ENCODE results near the gene CNTN1. TPM values are rescaled to one million over a fixed set of nuclear protein-coding genes. Genes with fewer than 3 reads are reported as not detected.

Gene CNTN1
- total and polyA plus RNA-seq, 3 donors from 2014 or later = 12.0 to 24.1 (median 21.7) TPM

DNA sequence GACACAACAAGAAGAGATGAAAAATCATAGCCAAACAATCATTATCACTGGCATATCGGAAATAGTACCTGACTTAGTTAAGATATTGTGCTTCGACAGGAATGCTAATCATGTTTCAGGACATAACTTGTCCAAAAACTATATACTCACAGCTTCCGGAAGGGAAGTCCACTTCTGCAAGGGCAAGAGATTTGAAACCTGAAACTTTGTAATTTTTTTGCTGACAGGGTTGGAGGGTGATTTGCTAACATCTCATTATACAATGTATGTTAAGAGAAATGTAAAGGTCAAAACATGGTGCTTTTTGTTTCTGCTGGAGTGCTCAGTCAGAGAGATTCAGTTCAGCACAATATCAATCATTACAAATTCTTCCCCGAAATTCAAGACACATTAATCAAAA lies 200.3 kb downstream of the CNTN1 start:
- Histone ChIP-seq H3K27ac (no peak overlapping the region), H3K4me1 (no peaks in the 10 kb centered on the region), H3K36me3 (ENCODE audit: low read depth, missing control alignments) (no peaks in the 10 kb centered on the region), H3K4me3 (no peak overlapping the region), H3K27me3 (no peaks in the 10 kb centered on the region), H3K9me3 (no peaks in the 10 kb centered on the region)
- TF ChIP-seq, protein P1, sequence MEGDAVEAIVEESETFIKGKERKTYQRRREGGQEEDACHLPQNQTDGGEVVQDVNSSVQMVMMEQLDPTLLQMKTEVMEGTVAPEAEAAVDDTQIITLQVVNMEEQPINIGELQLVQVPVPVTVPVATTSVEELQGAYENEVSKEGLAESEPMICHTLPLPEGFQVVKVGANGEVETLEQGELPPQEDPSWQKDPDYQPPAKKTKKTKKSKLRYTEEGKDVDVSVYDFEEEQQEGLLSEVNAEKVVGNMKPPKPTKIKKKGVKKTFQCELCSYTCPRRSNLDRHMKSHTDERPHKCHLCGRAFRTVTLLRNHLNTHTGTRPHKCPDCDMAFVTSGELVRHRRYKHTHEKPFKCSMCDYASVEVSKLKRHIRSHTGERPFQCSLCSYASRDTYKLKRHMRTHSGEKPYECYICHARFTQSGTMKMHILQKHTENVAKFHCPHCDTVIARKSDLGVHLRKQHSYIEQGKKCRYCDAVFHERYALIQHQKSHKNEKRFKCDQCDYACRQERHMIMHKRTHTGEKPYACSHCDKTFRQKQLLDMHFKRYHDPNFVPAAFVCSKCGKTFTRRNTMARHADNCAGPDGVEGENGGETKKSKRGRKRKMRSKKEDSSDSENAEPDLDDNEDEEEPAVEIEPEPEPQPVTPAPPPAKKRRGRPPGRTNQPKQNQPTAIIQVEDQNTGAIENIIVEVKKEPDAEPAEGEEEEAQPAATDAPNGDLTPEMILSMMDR (IDR thresholded peaks at IDR 0.05) = no peak
- no peak for TF ChIP-seq POLR2A (IDR thresholded peaks at IDR 0.05)
- DNase-seq = no peak
- intact Hi-C loops (cut with DNase I; ENCODE audit: low total_unique reads) = no loop called here
- WGBS, 2 donors = 46 to 60% methylated on average over 4 of the region's 4 CpGs

DNA sequence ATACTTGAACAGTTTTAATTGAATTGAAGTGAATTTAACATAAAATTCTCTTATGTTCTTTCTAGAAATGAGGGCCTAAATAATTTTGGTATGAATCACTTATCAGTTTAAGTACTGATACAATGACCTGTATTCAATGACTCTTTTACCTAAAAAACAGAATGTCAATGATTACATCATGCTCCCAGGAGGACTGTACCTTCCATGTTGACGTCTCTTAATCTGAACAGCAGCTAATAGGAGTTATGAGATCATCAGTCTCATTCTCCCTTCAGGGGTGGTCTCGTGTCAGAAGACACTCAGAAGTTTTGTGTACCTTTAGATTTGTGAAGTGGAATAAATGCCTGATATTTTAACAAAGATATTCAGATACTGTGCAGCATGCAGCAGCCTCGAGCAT lies 206.3 kb downstream of the CNTN1 start:
- Histone ChIP-seq H3K27me3 (no peaks in the 10 kb centered on the region), H3K9me3 (no peaks in the 10 kb centered on the region), H3K4me1 (peaks cover 4% of the 10 kb centered on the region), H3K36me3 (ENCODE audit: low read depth, missing control alignments) (no peaks in the 10 kb centered on the region), H3K27ac (no peak overlapping the region), H3K4me3 (no peak overlapping the region)
- intact Hi-C loops (cut with DNase I; ENCODE audit: low total_unique reads) = no loop called here
- DNase-seq = no peak
- TF ChIP-seq, protein P1 (IDR thresholded peaks at IDR 0.05) = no peak
- no peak for TF ChIP-seq POLR2A (IDR thresholded peaks at IDR 0.05)
- 90 to 97% methylated on average over 3 of the region's 3 CpGs for WGBS, 2 donors

DNA sequence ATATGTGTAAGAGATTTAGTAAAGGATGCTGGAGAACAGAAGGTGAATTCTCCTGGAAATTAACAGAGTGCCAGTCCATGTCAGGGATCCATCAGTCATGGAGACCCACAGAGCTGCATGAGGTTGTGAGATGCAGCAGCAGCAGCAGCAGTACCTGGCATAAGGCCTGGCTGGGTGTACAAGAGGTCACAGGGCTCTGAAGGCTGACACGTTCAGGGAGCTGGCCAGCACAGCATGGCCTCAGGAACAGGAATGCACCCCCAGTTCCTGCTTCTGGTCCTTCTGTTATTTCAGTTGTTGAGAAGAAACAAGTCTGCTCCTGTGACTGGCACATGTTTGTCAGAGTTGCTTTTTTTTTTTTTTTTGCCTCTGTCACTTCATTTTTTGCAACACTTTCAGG lies 210.8 kb downstream of the CNTN1 start:
- Histone ChIP-seq H3K4me3 (no peak overlapping the region), H3K9me3 (no peaks in the 10 kb centered on the region), H3K27ac (no peak overlapping the region), H3K36me3 (ENCODE audit: low read depth, missing control alignments) (no peaks in the 10 kb centered on the region), H3K4me1 (peaks cover 4% of the 10 kb centered on the region), H3K27me3 (no peaks in the 10 kb centered on the region)
- 25 to 33% methylated on average over 1 of the region's 1 CpG for WGBS, 2 donors
- DNase-seq = no peak
- intact Hi-C loops (cut with DNase I; ENCODE audit: low total_unique reads) = no loop called here
- TF ChIP-seq POLR2A (IDR thresholded peaks at IDR 0.05) = no peak
- TF ChIP-seq, protein P1 (IDR thresholded peaks at IDR 0.05) = no peak

DNA sequence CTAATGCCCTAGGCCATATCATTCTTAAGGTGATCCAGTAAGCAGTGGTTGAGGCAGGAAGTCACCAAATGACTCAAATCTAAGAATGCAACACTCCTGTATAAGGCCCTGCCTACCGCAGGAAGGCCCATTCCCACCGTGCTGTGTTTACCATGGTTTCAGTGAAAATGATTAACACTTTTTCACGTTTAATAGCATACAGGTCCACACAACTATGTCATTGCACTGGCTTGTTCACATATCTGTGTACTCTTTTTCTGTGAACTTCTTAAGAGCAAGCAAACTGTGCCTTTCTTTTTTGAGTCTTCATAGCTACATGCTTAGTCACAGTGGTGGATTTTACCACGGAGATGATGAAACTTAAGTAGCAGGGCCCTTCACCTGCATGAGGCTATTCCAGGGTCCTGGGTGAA lies 214.9 kb downstream of the CNTN1 start:
- Histone ChIP-seq H3K27me3 (no peaks in the 10 kb centered on the region), H3K27ac (no peak overlapping the region), H3K4me3 (no peak overlapping the region), H3K4me1 (peaks cover 4% of the 10 kb centered on the region), H3K36me3 (ENCODE audit: low read depth, missing control alignments) (no peaks in the 10 kb centered on the region), H3K9me3 (no peaks in the 10 kb centered on the region)
- TF ChIP-seq, protein P1 (IDR thresholded peaks at IDR 0.05) = no peak
- TF ChIP-seq POLR2A (IDR thresholded peaks at IDR 0.05) = no peak
- intact Hi-C loops (cut with DNase I; ENCODE audit: low total_unique reads) = no loop called here
- no peak for DNase-seq
- WGBS, 2 donors = 84 to 90% methylated on average over 4 of the region's 4 CpGs

DNA sequence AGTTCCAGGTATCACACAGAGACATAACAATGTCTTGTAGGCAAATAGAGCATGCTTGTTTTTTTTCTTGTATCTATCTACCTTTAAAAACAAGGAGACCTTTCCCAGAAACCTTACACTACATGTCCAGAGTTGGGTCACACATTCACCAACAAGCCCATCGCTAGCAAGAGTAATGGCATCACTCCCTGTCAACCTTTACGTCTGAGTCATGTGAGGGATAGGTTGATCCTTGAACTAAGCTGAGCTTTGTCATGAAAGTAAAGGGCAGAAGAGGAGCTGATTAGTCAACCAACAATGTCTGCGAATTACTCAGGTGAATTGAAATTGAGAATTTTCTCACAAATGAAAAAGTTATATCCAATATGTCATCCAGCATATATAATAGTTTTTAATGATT lies 219.4 kb downstream of the CNTN1 start:
- TF ChIP-seq POLR2A (IDR thresholded peaks at IDR 0.05) = no peak
- TF ChIP-seq, protein P1 (IDR thresholded peaks at IDR 0.05) = no peak
- DNase-seq = no peak
- intact Hi-C loops (cut with DNase I; ENCODE audit: low total_unique reads) = no loop called here
- no peaks in the 10 kb centered on the region for H3K4me1 ChIP-seq
- no peak overlapping the region for H3K27ac ChIP-seq
- H3K27me3 ChIP-seq = no peaks in the 10 kb centered on the region
- H3K9me3 ChIP-seq = no peaks in the 10 kb centered on the region
- H3K36me3 ChIP-seq (ENCODE audit: low read depth, missing control alignments) = no peaks in the 10 kb centered on the region
- no peak overlapping the region for H3K4me3 ChIP-seq
- 60 to 72% methylated on average over 3 of the region's 3 CpGs for WGBS, 2 donors

All from testis (tissue), 3 donors.